Measurements from ENCODE around the gene TAOK3. TPM values are rescaled to one million over a fixed set of nuclear protein-coding genes. Genes with fewer than 3 reads are reported as not detected.

TAOK3 gene
- total RNA-seq, 1 experiment from 2014 or later = 17.7 TPM

- POLR2A ChIA-PET = no interaction called here
- Mint-ChIP-seq H3K4me1 (ENCODE audit: low read depth, unreplicated experiment) (no peaks in the 10 kb centered on the region), H3K27ac (ENCODE audit: unreplicated experiment) (no peak overlapping the region), H3K9me3 (ENCODE audit: unreplicated experiment) (no peaks in the 10 kb centered on the region), H3K36me3 (ENCODE audit: insufficient read depth, unreplicated experiment) (peaks cover 63% of the 10 kb centered on the region), H3K27me3 (ENCODE audit: insufficient read depth, unreplicated experiment) (no peaks in the 10 kb centered on the region), H3K4me3 (ENCODE audit: unreplicated experiment) (no peak overlapping the region)
- no peak overlapping the region for H3K4me3 ChIP-seq (ENCODE audit: low read depth, low read length)
- H3K27me3 ChIP-seq (replicated peaks; ENCODE audit: control insufficient read depth, insufficient read depth, low read length) = no peaks in the 10 kb centered on the region
- H3K36me3 ChIP-seq (ENCODE audit: control insufficient read depth, insufficient read depth, low read length) = no peaks in the 10 kb centered on the region; the same call in 1 of the 2 replicates
- no TSS peak for BruUV-seq (replicated peaks)
- no peak for DNase-seq
- intact Hi-C loops (cut with micrococcal nuclease; ENCODE audit: unreplicated experiment) = no loop called here
- H3K9me3 ChIP-seq = no peaks in the 10 kb centered on the region
- CTCF ChIA-PET = interaction anchor here (0.7 kb wide), 1 partner anchor 21 kb away, joined by 3 read pairs; no protein-coding TSS in a partner anchor
- H3K4me1 ChIP-seq = no peaks in the 10 kb centered on the region
- TF ChIP-seq, protein P1, sequence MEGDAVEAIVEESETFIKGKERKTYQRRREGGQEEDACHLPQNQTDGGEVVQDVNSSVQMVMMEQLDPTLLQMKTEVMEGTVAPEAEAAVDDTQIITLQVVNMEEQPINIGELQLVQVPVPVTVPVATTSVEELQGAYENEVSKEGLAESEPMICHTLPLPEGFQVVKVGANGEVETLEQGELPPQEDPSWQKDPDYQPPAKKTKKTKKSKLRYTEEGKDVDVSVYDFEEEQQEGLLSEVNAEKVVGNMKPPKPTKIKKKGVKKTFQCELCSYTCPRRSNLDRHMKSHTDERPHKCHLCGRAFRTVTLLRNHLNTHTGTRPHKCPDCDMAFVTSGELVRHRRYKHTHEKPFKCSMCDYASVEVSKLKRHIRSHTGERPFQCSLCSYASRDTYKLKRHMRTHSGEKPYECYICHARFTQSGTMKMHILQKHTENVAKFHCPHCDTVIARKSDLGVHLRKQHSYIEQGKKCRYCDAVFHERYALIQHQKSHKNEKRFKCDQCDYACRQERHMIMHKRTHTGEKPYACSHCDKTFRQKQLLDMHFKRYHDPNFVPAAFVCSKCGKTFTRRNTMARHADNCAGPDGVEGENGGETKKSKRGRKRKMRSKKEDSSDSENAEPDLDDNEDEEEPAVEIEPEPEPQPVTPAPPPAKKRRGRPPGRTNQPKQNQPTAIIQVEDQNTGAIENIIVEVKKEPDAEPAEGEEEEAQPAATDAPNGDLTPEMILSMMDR (IDR thresholded peaks at IDR 0.05; ENCODE audit: insufficient read depth in 1 of 2, low read depth in 1 of 2, low read length in 1 of 2, severe bottlenecking in 1 of 2, unreplicated experiment in 1 of 2) = no peak
These were observed 25.8 kb upstream of the TAOK3 start for GRCh38 chr12:118398524-118398923.

DNA sequence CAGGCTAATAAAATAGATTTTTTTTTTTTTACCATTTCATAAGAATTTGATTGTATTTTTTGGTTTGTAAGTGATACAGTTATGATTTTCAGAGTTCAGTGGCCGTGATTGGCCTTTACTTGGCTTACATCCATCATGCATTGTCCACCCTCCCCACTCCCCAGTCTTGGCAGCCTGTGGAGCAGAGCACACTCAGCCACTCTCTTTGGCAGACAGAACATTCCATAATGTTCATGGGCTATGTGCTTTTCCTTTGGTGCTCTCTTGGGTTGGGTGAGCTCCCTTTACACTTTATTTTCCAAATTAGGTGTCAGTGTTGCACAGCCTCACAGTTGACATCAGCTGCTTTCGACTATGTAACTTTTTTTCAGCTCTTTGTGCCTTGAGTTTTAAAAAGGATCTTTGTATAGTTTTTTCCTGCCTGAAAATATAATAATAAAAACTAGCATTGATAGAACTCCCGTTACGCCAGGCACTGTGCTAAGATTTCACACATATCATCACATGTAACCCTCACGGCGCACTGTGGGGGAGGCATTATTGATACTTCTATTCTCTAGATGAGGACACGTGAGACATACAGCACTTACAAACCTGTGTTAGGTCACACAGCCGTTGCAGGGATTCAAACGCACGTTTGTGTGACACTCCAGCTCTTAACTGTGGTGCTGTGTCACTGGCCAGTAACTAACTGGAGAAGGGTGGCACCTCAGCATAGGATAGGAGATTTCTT is 25.2 kb upstream of the TAOK3 start:
- H3K27me3 ChIP-seq (replicated peaks; ENCODE audit: control insufficient read depth, insufficient read depth, low read length) = no peaks in the 10 kb centered on the region
- Mint-ChIP-seq H3K4me3 (ENCODE audit: unreplicated experiment) (no peak overlapping the region), H3K9me3 (ENCODE audit: unreplicated experiment) (no peaks in the 10 kb centered on the region), H3K27me3 (ENCODE audit: insufficient read depth, unreplicated experiment) (no peaks in the 10 kb centered on the region), H3K36me3 (ENCODE audit: insufficient read depth, unreplicated experiment) (peaks cover 57% of the 10 kb centered on the region), H3K4me1 (ENCODE audit: low read depth, unreplicated experiment) (no peaks in the 10 kb centered on the region), H3K27ac (ENCODE audit: unreplicated experiment) (no peak overlapping the region)
- no peak overlapping the region for H3K4me3 ChIP-seq (ENCODE audit: low read depth, low read length)
- no peaks in the 10 kb centered on the region for H3K9me3 ChIP-seq
- TF ChIP-seq, protein P1 (IDR thresholded peaks at IDR 0.05; ENCODE audit: insufficient read depth in 1 of 2, low read depth in 1 of 2, low read length in 1 of 2, severe bottlenecking in 1 of 2, unreplicated experiment in 1 of 2) = no peak
- POLR2A ChIA-PET = no interaction called here
- no peak for DNase-seq
- no TSS peak for BruUV-seq (replicated peaks)
- CTCF ChIA-PET = no interaction called here
- no peaks in the 10 kb centered on the region; the same call in 1 of the 2 replicates for H3K36me3 ChIP-seq (ENCODE audit: control insufficient read depth, insufficient read depth, low read length)
- intact Hi-C loops (cut with micrococcal nuclease; ENCODE audit: unreplicated experiment) = no loop called here
- no peaks in the 10 kb centered on the region for H3K4me1 ChIP-seq

GRCh38 chr12:118391836-118392235 is 19.1 kb upstream of the TAOK3 start:
- Histone ChIP-seq H3K4me1 (no peaks in the 10 kb centered on the region), H3K9me3 (no peaks in the 10 kb centered on the region), H3K4me3 (ENCODE audit: low read depth, low read length) (no peak overlapping the region), H3K36me3 (ENCODE audit: control insufficient read depth, insufficient read depth, low read length) (peaks cover 3% of the 10 kb centered on the region), H3K27me3 (replicated peaks; ENCODE audit: control insufficient read depth, insufficient read depth, low read length) (no peaks in the 10 kb centered on the region)
- Mint-ChIP-seq H3K4me3 (ENCODE audit: unreplicated experiment) (no peak overlapping the region), H3K36me3 (ENCODE audit: insufficient read depth, unreplicated experiment) (peaks cover 57% of the 10 kb centered on the region), H3K4me1 (ENCODE audit: low read depth, unreplicated experiment) (no peaks in the 10 kb centered on the region), H3K27ac (ENCODE audit: unreplicated experiment) (no peak overlapping the region), H3K9me3 (ENCODE audit: unreplicated experiment) (no peaks in the 10 kb centered on the region), H3K27me3 (ENCODE audit: insufficient read depth, unreplicated experiment) (no peaks in the 10 kb centered on the region)
- DNase-seq = no peak
- ChIA-PET POLR2A (no interaction called here), CTCF (no interaction called here)
- intact Hi-C loops (cut with micrococcal nuclease; ENCODE audit: unreplicated experiment) = no loop called here
- no TSS peak for BruUV-seq (replicated peaks)
- TF ChIP-seq, protein P1 (IDR thresholded peaks at IDR 0.05; ENCODE audit: insufficient read depth in 1 of 2, low read depth in 1 of 2, low read length in 1 of 2, severe bottlenecking in 1 of 2, unreplicated experiment in 1 of 2) = no peak
